NCI-H69 (cell line): Measurements from ENCODE around the gene YIPF3.
A peak's percentile ranks its signal among the peaks of the same experiment; 100 is the strongest.
"Not testable (repeated sequence)": the region's sequence is repeated elsewhere in the genome, so short reads cannot be mapped to it uniquely, and the experiment has no call there.

Source experiments
- DNase-seq: peaks from one replicate; lab custom pipeline; 2025; lab: John Stamatoyannopoulos, UW

Gene YIPF3

DNA sequence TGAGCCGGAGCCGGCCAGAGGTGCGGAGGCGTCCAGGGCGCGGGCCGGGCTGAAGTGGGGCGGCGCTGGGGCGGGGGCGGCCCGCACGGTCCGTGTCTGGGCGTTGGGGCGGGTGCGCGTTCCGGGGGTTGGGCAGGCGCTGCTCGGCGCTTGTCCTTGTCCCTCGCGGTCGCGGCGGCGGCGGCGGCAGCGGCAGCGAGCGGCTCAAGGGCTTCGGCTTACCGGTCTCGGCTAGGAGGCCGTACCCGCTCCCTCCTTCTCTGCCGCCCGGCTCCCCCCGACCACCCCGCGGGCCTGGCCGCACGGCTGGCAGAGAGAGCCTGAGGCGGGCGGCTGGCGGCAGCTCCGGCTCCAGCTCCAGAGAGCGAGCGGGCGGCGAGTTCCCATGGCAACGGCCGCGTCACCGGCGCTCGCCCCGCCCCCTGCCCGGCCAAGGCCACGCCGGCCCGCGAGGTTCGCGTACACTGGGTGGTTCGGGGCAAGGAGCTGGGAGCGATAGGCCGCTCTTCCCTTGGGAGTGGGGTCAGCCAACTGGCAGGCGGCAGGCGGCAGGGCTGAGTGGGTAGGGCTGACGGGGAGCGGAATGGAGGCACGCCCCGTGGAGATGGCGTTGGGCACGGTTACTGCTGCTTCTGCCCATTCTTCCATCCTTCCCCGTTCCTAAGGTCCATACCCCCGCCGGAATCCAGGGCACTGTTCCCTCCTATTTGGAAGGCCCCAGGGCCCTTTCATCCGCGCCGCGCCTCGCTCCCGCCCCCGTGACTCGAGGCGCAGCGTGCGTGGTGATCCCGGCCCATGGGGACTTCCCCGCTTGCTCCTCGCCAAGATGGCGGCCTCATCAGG is 6.5 kb downstream of the YIPF3 start, which contains the start of gene LRRC73:
Gene LRRC73, minus strand, starts transcription at position 363 of the 843 bp plus-strand sequence. CDS start 561 bp downstream, outside the sequence.
- DNase-seq, result peak; percentile 93

DNA sequence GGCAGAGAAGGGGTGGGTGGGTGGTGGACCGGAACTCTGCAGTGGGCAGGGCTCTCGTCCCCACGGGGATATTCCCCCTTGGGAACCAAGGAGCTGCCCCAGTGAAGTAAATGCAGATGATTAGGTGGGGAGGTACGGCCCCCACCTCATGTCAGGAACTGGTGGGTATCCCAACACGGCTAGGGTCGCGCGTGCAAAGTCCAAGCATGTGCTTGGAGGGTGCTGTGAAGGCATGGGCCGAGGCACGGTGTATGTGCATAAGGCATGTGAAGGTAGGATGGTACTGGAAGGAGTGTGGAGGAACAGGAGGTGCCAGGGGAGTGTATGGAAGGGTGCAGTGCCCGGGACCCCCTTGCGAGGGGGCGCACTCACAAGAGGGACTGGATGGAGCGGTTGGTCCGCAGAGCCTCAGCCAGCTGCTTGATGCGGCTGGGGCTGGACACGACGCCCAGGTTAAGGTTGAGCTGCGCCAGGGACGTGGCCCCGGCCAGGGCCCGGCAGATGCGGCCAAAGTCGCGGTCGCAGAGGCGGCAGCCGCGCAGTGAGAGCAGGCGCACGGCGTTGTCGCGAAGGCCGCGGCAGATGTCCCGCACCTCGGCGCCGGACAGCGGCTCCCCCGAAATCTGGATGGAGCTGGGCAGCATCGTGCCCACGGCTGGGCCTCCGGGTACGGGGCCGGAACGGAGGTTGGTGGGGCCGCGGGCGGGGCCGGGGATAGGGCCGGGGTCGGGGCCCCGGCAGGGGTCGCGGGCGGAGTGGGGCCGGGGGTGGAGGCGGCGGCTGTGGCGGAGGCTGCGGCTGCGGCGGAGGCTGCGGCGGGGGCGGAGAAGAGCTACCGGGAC is 7.4 kb downstream of the YIPF3 start:
- DNase-seq, result peak; percentile 32

DNA sequence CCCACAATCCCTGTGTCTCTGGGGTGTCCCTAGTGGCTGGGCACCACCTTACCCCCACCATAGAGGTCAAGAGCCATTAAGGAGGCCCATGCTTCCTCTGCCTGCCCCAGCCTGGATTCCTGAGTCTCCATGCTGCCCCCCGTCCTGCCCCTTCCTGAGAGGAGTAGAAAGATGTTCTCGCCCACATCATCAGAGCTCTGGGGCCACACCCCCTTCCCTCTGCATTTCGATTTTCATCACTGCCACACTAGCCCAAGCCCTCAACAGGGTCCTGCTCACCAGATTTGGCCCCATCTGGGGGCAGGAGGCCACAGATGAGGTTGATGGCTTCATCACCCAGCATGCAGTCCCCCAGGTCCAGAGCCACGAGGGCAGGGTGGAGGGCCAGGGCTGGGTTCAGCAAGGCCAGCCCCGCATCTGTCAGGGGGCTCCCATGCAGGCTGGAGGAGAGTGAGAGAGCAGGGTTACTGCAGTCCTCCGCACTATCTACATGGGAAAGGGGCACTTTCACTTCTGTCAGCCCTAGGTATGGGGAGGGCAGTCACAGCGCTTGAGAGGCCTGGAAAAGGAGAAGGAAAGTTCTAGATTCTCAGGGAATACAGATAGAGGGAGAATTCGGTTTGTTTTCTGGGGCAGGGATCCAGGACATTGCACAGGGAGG is 8.1 kb downstream of the YIPF3 start:
- DNase-seq, result no peak

DNA sequence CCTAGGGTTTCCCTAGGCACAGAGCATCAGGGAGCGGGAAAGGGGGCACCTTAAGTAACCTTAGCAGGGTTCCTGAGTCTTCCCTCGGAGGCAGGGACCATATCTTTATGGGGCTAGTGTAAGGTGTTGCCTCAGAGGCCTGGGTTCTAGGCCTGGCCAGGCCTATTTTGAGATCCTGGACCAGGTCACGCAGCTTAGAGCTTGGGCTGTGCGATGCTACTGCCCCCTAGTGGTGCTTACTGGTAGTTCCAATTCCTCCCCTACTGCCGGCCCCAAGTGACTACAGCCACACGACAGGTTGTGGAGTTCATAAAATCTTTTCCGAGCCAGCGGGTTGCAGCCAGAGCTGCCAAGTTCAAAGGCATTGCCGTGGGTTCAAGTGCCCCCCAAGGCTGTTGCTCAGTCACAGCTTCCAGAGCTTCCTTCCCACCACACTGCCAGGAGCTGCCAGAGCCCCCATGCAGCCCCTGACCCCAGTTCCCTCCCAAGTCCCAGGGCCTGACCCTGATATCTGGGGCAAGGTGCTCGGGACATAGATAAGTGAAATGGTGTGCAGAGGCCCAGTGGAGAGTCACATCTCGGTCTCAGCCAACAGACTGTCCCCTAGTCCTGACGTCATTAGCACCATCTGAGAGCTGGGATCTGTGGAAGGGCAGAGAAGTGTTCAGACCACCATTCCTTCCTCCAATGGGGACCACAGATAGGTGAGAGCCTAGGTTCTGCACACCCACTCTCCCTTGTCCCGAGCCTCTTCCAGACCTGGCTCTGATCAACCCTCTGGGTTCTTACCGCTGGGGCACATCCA is 9.9 kb downstream of the YIPF3 start:
- peak; percentile 77 for DNase-seq

DNA sequence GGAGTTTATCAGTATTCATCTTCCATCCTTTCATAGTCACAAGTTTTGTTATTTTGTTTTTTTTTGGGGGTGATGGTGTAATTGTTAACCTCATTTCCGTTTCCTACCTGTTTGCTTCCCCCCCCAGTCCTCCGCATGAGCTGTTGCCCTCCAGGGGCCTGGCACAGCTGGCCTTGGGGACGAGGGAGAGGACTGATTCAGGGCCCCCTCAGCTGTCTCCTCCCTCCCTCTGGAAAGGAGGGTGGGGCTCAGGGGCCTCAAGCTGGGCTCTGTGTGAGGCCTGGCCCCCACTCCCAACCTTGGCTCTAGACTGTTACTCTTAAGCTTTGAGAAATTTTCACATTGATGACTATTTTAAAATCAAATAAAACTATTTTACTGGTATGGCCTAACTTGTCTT is 10.6 kb downstream of the YIPF3 start:
- DNase-seq, result no peak

DNA sequence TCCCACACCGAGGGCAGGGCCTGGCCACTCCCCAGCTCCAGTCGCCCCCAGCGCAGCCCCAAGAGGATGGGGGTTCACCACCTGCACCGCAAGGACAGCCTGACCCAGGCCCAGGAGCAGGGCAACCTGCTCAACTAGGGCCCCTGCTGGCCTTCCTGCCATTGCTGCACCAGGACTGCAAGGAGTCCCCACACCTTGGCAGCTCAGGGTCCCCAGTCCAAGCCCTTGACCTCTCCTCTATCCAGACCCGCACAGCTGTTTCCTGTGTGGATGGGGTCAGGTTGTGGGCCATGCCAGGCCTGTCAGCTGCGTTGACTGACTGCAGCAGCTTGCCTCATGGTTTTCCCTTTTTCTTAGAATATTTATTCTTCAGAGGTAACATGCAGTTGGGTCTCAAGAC is 11.0 kb downstream of the YIPF3 start:
- no peak for DNase-seq

DNA sequence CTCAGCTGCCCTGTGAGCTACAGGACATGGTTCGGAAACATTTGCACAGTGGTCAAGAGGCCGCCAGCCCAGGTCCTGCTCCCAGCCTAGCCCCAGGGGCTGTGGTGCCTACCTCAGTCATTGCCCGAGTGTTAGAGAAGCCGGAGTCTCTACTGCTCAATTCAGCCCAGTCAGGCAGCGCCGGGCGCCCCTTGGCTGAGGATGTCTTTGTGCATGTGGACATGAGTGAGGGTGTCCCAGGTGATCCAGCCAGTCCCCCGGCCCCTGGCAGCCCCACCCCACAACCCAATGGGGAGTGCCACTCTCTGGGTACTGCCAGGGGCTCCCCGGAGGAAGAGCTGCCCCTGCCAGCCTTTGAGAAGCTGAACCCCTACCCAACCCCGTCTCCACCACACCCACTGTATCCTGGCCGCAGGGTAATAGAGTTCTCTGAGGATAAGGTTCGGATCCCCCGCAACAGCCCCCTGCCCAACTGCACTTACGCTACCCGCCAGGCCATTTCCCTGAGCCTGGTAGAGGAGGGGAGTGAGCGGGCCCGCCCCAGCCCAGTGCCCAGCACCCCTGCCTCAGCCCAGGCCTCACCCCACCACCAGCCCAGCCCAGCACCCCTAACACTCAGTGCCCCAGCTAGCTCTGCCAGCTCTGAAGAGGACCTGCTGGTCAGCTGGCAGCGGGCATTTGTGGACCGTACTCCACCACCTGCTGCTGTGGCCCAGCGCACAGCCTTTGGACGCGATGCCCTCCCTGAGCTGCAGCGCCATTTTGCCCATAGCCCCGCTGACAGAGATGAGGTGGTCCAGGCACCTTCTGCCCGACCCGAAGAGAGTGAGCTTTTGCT is 11.8 kb downstream of the YIPF3 start:
- no peak for DNase-seq

DNA sequence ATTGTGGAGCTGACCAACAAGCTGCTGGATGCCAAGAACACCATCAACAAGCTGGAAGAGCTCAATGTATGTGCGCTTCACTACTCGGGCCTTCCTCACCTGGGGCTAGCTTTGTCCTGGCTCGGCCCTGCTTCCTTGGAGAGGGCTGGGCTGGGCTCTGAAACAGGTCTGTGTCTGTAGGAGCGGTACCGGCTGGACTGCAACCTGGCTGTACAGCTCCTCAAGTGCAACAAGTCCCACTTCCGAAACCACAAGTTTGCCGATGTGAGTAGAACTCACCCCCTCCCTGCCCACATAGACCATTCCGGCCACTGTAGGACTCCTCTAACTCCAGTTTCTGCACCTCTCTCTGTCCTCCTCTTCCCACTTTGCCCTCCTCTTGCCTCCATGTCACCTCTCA is 13.3 kb downstream of the YIPF3 start:
- DNase-seq, result no peak

DNA sequence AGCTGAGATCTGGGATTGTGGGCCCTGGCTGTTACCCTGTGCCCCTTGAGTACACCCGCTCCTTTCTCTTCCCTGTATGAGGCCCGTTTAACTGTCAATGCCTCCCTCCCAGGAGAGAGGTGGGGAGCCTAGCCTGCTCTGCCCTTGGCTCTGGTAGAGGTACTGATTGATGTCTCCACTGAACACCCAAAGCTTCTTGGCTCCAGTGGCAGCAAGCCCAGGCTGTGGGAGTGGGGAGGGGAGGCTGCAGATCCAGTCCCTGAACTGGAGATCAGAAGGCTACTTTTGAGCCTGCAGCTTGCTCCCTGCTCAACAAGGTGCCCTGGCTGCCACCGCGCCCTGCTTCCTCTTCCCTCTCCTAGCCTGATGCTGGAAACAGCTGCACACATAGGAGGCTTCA is 14.1 kb downstream of the YIPF3 start:
- DNase-seq, result no peak

DNA sequence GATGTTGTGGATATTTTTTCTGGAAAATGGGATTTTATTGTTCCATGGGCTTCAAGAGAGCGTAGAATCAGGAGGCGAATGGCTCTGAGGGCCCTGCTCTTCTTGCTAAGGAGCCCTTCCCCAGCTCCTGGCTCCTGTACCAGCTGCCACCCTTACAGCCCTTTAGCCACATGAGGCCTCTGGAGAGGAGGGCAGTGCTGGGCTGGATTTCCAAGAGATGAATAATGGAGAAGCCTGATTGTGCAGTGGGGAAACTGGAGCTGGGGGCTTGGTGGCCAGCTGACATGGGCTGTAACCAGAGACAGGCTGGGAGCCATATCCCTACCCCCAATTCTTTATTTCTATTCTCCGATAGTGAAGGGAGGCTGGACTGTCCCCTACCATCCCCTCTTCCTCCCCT is 15.8 kb downstream of the YIPF3 start:
- DNase-seq, result no peak

DNA sequence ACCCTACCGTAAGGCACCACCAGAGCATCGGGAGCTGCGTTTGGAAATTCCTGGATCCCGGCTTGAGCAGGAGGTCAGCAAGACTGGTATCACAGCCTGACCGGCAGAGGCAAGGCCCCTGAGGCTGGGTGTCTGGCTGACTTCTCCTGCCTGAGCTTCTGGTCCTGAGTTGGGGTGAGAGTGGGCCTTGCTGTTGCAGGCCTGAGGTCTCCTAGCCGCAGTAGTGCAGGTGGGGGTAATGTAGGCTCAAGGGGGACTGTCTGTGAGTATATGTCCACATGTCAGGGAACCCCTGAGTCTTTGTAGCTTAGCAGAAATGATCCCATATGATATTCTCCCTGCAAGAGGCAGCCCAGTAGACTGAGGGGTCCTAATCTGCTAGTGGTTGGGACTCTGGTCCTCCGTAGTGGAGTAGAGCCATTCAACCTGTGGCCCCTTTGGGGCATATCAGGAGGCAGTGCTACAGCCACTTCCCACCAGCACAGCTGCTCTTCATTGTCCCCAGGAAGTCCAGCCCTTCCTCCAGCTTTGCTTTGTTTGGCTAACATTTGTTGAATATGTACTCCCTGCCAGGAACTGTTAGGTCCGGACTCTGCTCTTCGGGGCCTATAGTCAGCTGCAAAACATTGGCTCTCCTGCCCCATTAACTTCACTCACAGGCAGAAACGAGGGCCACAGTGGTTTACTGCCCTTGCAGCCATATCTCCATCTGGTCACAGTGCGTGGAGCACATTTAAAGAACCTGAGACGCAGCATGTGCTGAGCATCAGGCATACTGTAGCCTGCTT is 17.5 kb downstream of the YIPF3 start:
- no peak for DNase-seq

DNA sequence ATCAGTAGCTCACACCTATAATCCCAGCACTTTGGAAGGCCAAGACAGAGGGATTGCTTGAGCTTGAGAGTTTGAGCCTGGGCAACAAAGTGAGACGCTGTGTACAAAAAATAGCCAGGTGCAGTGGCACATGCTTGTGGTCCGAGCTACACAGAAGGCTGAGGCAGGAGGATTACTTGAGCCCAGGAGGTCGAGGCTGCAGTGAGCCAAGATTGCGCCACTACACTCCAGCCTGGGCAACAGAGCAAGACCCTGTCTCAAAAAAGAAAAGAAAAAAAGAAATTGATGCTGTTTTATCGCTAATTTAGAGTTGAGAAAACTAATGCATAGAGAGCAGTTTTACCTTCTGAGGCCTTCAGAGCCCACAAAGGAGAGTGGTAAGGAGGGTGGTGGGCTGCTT is 18.4 kb downstream of the YIPF3 start:
- not testable (repeated sequence) for DNase-seq

DNA sequence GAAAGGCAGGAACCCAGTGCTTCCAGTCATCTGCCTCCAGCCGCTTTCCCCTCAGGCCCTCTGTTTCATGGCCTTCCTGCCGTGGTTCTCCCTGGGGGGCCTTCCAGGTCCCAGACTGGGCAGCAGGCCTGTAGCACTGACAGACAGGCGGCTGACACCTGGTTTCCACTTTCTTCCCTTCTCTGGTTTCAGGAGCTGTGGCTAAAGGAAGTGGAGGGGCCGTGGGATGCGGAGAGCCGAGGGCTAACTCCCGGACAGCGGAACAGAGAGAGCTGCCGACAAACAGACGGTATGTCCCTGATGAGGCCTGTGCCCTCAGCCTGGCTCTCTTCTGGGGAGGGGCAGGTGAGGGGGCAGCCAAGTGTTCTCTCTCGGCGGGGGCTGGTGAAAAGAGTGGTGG is 19.0 kb downstream of the YIPF3 start:
- no peak for DNase-seq

DNA sequence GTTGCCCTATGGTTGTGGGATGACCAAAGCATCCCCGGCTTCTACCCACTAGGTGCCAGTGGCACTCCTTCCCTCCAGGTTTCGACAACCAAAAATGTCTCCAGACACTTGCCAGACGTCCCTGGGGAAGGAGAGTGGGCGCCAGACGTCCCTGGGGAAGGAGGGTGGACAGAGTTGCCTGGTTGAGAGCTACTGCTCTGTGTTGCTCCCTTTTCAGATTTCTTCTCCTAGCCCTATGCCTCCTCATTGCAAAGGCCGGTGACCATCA is 19.7 kb downstream of the YIPF3 start:
- DNase-seq, result no peak

DNA sequence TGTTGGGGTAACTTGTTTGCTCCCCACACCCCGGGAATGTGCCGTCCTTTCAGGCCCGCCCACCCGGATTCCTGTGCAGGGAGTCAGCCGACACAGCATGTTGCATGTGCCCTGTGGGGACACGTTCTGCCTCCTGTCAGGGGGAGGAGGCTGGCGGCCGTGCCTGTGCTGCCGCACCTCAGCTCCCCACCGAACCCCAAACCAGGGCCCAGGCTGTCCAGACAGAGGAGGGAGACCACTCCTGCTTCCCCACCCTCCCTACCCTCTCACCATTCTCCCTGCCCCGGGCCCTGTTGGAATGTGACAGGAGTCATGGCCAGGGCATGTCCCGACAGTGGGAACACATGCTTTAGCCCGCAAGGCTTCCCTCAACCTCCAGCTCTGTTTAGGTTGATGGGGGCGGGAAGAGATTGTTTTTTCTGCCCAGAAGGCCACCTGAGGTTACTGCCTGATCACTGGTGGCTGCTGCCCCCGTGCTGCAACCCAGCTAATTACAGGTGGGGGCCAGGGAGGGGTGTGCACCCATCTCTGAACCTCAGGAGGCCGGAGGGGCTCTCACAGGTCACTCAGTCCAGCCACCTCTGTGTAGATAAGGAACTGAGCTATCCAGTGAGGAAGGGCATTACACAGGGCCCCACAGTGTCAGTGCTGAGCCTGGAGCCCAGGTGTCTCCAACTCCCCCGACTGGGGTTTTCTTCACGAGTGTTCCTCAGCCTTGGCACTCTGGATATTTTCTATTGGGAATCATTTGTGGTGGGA is 20.2 kb downstream of the YIPF3 start:
- peak; percentile 27 for DNase-seq

DNA sequence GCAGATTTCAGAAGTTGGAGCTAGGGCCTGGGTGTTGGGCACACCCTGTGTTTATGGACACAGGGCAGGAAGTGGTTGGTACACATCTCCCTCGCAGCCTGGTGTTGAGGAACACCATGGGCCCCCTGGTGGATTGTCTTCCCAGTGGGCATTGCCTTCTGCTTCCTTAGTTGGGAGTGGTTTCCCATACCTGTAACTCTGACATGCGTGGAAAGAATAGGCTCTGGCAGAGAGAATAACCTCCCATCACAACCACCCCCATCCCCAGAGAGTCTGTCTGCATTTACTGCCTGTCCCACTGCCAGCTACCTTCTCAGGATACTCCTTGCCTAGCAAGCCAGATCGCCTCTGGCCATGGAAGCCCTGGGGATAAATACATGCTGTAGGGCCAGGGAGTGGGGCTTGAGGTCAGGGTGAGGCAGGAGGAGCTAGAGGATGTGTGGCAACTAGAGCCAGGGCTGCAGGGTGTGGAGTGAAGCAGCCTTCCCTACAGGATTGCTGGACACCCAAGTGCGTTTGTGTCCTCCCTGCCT is 21.3 kb downstream of the YIPF3 start:
- peak; percentile 40 for DNase-seq

DNA sequence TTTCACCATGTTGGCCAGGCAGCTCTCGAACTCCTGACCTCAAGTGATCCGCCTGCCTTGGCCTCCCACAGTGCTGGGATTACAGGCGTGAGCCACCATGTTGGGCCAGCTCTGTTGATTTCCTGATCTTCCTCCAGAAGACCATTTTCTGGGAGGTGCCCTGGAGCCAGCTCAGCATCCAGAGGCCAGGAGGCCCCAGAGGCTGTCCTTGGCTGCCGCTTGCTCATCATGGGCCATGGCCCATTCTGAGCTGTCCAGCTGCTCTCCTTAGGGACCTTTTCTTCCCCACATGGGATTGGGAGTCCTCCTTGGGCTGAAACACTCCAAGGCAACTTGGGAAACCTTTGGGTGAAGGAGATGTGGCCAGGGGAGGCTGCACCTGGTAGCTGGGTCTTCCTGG is 22.0 kb downstream of the YIPF3 start:
- DNase-seq, result no peak

DNA sequence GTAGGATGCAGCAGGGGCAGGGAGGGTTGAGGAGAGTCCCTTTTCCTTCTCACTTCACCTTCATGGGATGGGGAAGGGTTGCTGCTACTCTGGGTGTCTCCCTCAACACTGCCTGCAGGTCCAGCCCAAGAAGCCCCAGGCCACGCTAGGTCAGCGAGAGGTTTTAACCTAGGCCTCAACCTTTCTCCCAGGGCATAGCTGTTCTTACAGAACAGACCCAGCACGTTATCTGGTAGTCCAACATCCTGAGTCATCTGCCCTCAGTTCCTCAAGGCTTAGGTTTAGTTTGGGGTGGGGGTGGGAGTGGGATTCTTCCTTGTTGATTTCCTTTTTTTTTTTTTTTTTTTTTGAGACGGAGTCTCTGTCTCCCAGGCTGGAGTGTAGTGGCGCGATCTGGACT is 22.4 kb downstream of the YIPF3 start:
- DNase-seq, result no peak

DNA sequence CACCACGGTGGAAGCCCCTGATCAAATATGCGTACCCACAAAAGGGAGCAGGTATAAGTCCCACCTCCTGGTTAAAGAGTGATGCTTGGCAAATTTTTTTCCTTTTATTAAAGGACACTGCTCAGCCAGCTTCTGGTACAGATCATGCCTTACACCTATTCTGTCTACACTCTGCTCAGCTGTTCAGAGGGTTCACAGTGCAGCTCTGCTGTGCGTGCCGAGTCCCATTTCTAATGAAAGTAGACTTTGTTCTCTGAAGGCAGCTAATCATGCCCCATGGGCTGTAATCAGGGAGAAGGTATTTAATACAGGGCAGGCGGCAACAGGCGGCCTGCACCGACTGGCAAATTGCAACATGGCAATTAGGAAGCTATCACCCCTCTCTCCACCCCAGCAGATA is 22.9 kb downstream of the YIPF3 start:
- no peak for DNase-seq
